Chondrocyte (in vitro differentiated cells): ENCODE results near the gene CACNG3. TPM values are rescaled to one million over a fixed set of nuclear protein-coding genes. Genes with fewer than 3 reads are reported as not detected.
"Not testable (repeated sequence)": the region's sequence is repeated elsewhere in the genome, so short reads cannot be mapped to it uniquely, and the experiment has no call there.

Experiments used
- DNase-seq: peaks from one replicate; pipeline ENCODE4 v3.0.0; 2021; ENCODE audit warnings: mixed read lengths, low spot score
- H3K27ac Mint-ChIP-seq: one replicate; pipeline ENCODE4 v1.8.0; 2021; ENCODE audit warnings: mild to moderate bottlenecking, moderate library complexity, mixed read lengths; ENCODE audit not compliant: unreplicated experiment
- H3K27me3 Mint-ChIP-seq: 2 replicates; pipeline ENCODE4 v1.8.0; 2021; ENCODE audit warnings: low read depth, mixed read lengths
- H3K36me3 Mint-ChIP-seq: 2 replicates; pipeline ENCODE4 v1.8.0; 2021; ENCODE audit warnings: low read depth, mixed read lengths
- H3K4me1 Mint-ChIP-seq: 2 replicates; pipeline ENCODE4 v1.8.0; 2021; ENCODE audit warnings: low read depth, mild to moderate bottlenecking, mixed read lengths
- H3K4me3 Mint-ChIP-seq: one replicate; pipeline ENCODE4 v1.8.0; 2021; ENCODE audit warnings: mild to moderate bottlenecking, moderate library complexity, mixed read lengths; ENCODE audit not compliant: unreplicated experiment
- H3K9me3 Mint-ChIP-seq: 2 replicates; pipeline ENCODE4 v1.8.0; 2021; ENCODE audit warnings: low read depth, mixed read lengths
- CTCF ChIP-seq: fragments of 200-600 bp; sonication (generic); IDR thresholded peaks from 2 replicates; pipeline ENCODE4 v1.5.0; 2021; ENCODE audit warnings: antibody characterized with exemption, mild to moderate bottlenecking, moderate library complexity
- total RNA-seq: library from RNA; stranded (reverse); gene quantifications from 3 replicates; pipeline ENCODE4 v1.2.1, GENCODE V29; 2021

The CACNG3 gene
- total RNA-seq, 1 donor from 2014 or later: not detected

- TF ChIP-seq CTCF: no peak
- Mint-ChIP-seq H3K9me3 (peaks cover 18% of the 10 kb centered on the region), H3K4me3 (no peak overlapping the region), H3K27ac (no peak overlapping the region), H3K36me3 (no peaks in the 10 kb centered on the region), H3K4me1 (no peaks in the 10 kb centered on the region), H3K27me3 (no peaks in the 10 kb centered on the region)
- DNase-seq: no peak
Measured at GRCh38 chr16:24234737-24235136, 21.4 kb upstream of the CACNG3 start.

- Mint-ChIP-seq H3K4me1 (no peaks in the 10 kb centered on the region), H3K4me3 (no peak overlapping the region), H3K36me3 (no peaks in the 10 kb centered on the region), H3K27ac (no peak overlapping the region), H3K9me3 (peaks cover 18% of the 10 kb centered on the region), H3K27me3 (no peaks in the 10 kb centered on the region)
- TF ChIP-seq CTCF: no peak
- no peak for DNase-seq
Measured at GRCh38 chr16:24235806-24236205, 20.3 kb upstream of the CACNG3 start.

- DNase-seq, H3K36me3 Mint-ChIP-seq, H3K4me3 Mint-ChIP-seq, H3K27me3 Mint-ChIP-seq, H3K4me1 Mint-ChIP-seq, H3K27ac Mint-ChIP-seq: not testable (repeated sequence)
- H3K9me3 Mint-ChIP-seq: peaks cover 15% of the 10 kb centered on the region
Measured at GRCh38 chr16:24238846-24239245, 17.3 kb upstream of the CACNG3 start.

GRCh38 chr16:24246911-24247607 lies 9.1 kb upstream of the CACNG3 start:
- no peak for DNase-seq
- TF ChIP-seq CTCF: no peak
- H3K27me3 Mint-ChIP-seq: no peaks in the 10 kb centered on the region
- peaks cover 2% of the 10 kb centered on the region for H3K9me3 Mint-ChIP-seq
- no peaks in the 10 kb centered on the region for H3K36me3 Mint-ChIP-seq
- H3K27ac Mint-ChIP-seq: no peak overlapping the region
- no peaks in the 10 kb centered on the region for H3K4me1 Mint-ChIP-seq
- H3K4me3 Mint-ChIP-seq: no peak overlapping the region

- Mint-ChIP-seq H3K4me1 (no peaks in the 10 kb centered on the region), H3K9me3 (peaks cover 10% of the 10 kb centered on the region), H3K27me3 (peaks cover 7% of the 10 kb centered on the region), H3K36me3 (no peaks in the 10 kb centered on the region), H3K27ac (no peak overlapping the region), H3K4me3 (no peak overlapping the region)
- TF ChIP-seq CTCF: peak; percentile 67
- no peak for DNase-seq
Measured at GRCh38 chr16:24253192-24253591, 2.9 kb upstream of the CACNG3 start.

GRCh38 chr16:24257958-24258357 lies 1.8 kb downstream of the CACNG3 start:
- Mint-ChIP-seq H3K4me3 (no peak overlapping the region), H3K4me1 (no peaks in the 10 kb centered on the region), H3K27ac (no peak overlapping the region), H3K36me3 (no peaks in the 10 kb centered on the region), H3K9me3 (no peaks in the 10 kb centered on the region), H3K27me3 (peaks cover 7% of the 10 kb centered on the region)
- TF ChIP-seq CTCF: no peak
- no peak for DNase-seq
